ENCODE measurements around the gene NPIPB9. TPM values are rescaled to one million over a fixed set of nuclear protein-coding genes. Genes with fewer than 3 reads are reported as not detected.
"Not testable (repeated sequence)": the region's sequence is repeated elsewhere in the genome, so short reads cannot be mapped to it uniquely, and the experiment has no call there.

Gene NPIPB9
- under 1 TPM; 0.16 to 0.86 (median 0.45) TPM for total RNA-seq (2021; fragmentation: NEBNext Ultra II Directional; extraction: Animal tissue kit (Norgen Biotek cat#: 25700))
- long read RNA-seq, partial matches to known transcripts, result 1 of 1 reads
- long read RNA-seq, other reads (novel, unspliced or antisense), result 0 of 1 reads

GRCh38 chr16:28751487-28751886 lies at the start of gene NPIPB9:
Gene NPIPB9 (plus strand): TSS chr16:28751787.
- not testable (repeated sequence) for H3K4me1 Mint-ChIP-seq (ENCODE audit: low read depth); H3K27ac Mint-ChIP-seq; DNase-seq; H3K9me3 Mint-ChIP-seq; H3K27me3 Mint-ChIP-seq (ENCODE audit: insufficient read depth); H3K4me3 Mint-ChIP-seq; H3K36me3 Mint-ChIP-seq (ENCODE audit: low read depth)

GRCh38 chr16:28704246-28704645 lies 47.3 kb upstream of the NPIPB9 start:
- H3K27me3 Mint-ChIP-seq (ENCODE audit: insufficient read depth); H3K27ac Mint-ChIP-seq; H3K36me3 Mint-ChIP-seq (ENCODE audit: low read depth); DNase-seq; H3K4me3 Mint-ChIP-seq; H3K9me3 Mint-ChIP-seq; H3K4me1 Mint-ChIP-seq (ENCODE audit: low read depth): not testable (repeated sequence)

- H3K4me1 Mint-ChIP-seq (ENCODE audit: low read depth); DNase-seq; H3K9me3 Mint-ChIP-seq; H3K27ac Mint-ChIP-seq; H3K4me3 Mint-ChIP-seq; H3K27me3 Mint-ChIP-seq (ENCODE audit: insufficient read depth); H3K36me3 Mint-ChIP-seq (ENCODE audit: low read depth): not testable (repeated sequence)
Observed at GRCh38 chr16:28711220-28712083, 40.1 kb upstream of the NPIPB9 start, which contains the start of gene EIF3C. Gene EIF3C (plus strand): TSS chr16:28711464. CDS start chr16:28711687, 223 bp downstream.

GRCh38 chr16:28722852-28723650 lies 28.5 kb upstream of the NPIPB9 start:
- H3K27me3 Mint-ChIP-seq (ENCODE audit: insufficient read depth); H3K9me3 Mint-ChIP-seq; H3K36me3 Mint-ChIP-seq (ENCODE audit: low read depth); DNase-seq; H3K4me3 Mint-ChIP-seq; H3K4me1 Mint-ChIP-seq (ENCODE audit: low read depth); H3K27ac Mint-ChIP-seq: not testable (repeated sequence)

- DNase-seq; H3K36me3 Mint-ChIP-seq (ENCODE audit: low read depth); H3K27me3 Mint-ChIP-seq (ENCODE audit: insufficient read depth); H3K27ac Mint-ChIP-seq; H3K4me1 Mint-ChIP-seq (ENCODE audit: low read depth); H3K4me3 Mint-ChIP-seq; H3K9me3 Mint-ChIP-seq: not testable (repeated sequence)
Observed at GRCh38 chr16:28731253-28731652, 20.3 kb upstream of the NPIPB9 start.

- peak; percentile 6 for DNase-seq
- H3K9me3 Mint-ChIP-seq; H3K4me3 Mint-ChIP-seq; H3K27ac Mint-ChIP-seq; H3K4me1 Mint-ChIP-seq (ENCODE audit: low read depth); H3K27me3 Mint-ChIP-seq (ENCODE audit: insufficient read depth); H3K36me3 Mint-ChIP-seq (ENCODE audit: low read depth): not testable (repeated sequence)
Observed at GRCh38 chr16:28732455-28733124, 19.0 kb upstream of the NPIPB9 start.

GRCh38 chr16:28739787-28740186 lies 11.8 kb upstream of the NPIPB9 start:
- not testable (repeated sequence) for H3K36me3 Mint-ChIP-seq (ENCODE audit: low read depth); DNase-seq; H3K4me3 Mint-ChIP-seq; H3K27me3 Mint-ChIP-seq (ENCODE audit: insufficient read depth); H3K4me1 Mint-ChIP-seq (ENCODE audit: low read depth); H3K27ac Mint-ChIP-seq; H3K9me3 Mint-ChIP-seq

GRCh38 chr16:28740631-28741030 lies 11.0 kb upstream of the NPIPB9 start:
- H3K27ac Mint-ChIP-seq; H3K4me1 Mint-ChIP-seq (ENCODE audit: low read depth); H3K9me3 Mint-ChIP-seq; H3K36me3 Mint-ChIP-seq (ENCODE audit: low read depth); H3K4me3 Mint-ChIP-seq; H3K27me3 Mint-ChIP-seq (ENCODE audit: insufficient read depth); DNase-seq: not testable (repeated sequence)

- H3K4me1 Mint-ChIP-seq (ENCODE audit: low read depth); DNase-seq; H3K4me3 Mint-ChIP-seq; H3K9me3 Mint-ChIP-seq; H3K27me3 Mint-ChIP-seq (ENCODE audit: insufficient read depth); H3K27ac Mint-ChIP-seq; H3K36me3 Mint-ChIP-seq (ENCODE audit: low read depth): not testable (repeated sequence)
Observed at GRCh38 chr16:28741295-28741694, 10.3 kb upstream of the NPIPB9 start.

- DNase-seq; H3K4me1 Mint-ChIP-seq (ENCODE audit: low read depth); H3K27me3 Mint-ChIP-seq (ENCODE audit: insufficient read depth); H3K27ac Mint-ChIP-seq; H3K4me3 Mint-ChIP-seq; H3K9me3 Mint-ChIP-seq; H3K36me3 Mint-ChIP-seq (ENCODE audit: low read depth): not testable (repeated sequence)
Observed at GRCh38 chr16:28746618-28747350, 4.8 kb upstream of the NPIPB9 start.
